SKM-1 (cell line): ENCODE measurements around the gene WDR48.

Source experiments
- DNase-seq: peaks from one replicate; lab custom pipeline; 2025; ENCODE audit not compliant: unreplicated experiment; lab: John Stamatoyannopoulos, UW

The WDR48 gene

GRCh38 chr3:39118931-39119660 lies 67.3 kb downstream of the WDR48 start:
- DNase-seq, result no peak

- peak; percentile 35 for DNase-seq
Measured at GRCh38 chr3:39121621-39122020, 69.8 kb downstream of the WDR48 start.

GRCh38 chr3:39122813-39123212 lies 71.0 kb downstream of the WDR48 start:
- DNase-seq, result no peak

- DNase-seq, result no peak
Measured at GRCh38 chr3:39124876-39125840, 73.3 kb downstream of the WDR48 start.

- DNase-seq, result no peak
Measured at GRCh38 chr3:39125841-39126500, 74.2 kb downstream of the WDR48 start.

GRCh38 chr3:39126532-39127071 lies 74.8 kb downstream of the WDR48 start:
- peak; percentile 45 for DNase-seq

GRCh38 chr3:39127269-39127907 lies 75.6 kb downstream of the WDR48 start:
- DNase-seq, result no peak

GRCh38 chr3:39127908-39128304 lies 76.1 kb downstream of the WDR48 start:
- no peak for DNase-seq

- no peak for DNase-seq
Measured at GRCh38 chr3:39128951-39129350, 77.1 kb downstream of the WDR48 start.

- DNase-seq, result no peak
Measured at GRCh38 chr3:39130026-39130425, 78.2 kb downstream of the WDR48 start.

GRCh38 chr3:39130693-39131265 lies 79.0 kb downstream of the WDR48 start:
- DNase-seq, result no peak

- no peak for DNase-seq
Measured at GRCh38 chr3:39132096-39133092, 80.6 kb downstream of the WDR48 start.

- no peak for DNase-seq
Measured at GRCh38 chr3:39133093-39133490, 81.3 kb downstream of the WDR48 start.

GRCh38 chr3:39133822-39134221 lies 82.0 kb downstream of the WDR48 start:
- no peak for DNase-seq

- DNase-seq, result no peak
Measured at GRCh38 chr3:39134305-39134704, 82.5 kb downstream of the WDR48 start.

- no peak for DNase-seq
Measured at GRCh38 chr3:39135170-39135805, 83.5 kb downstream of the WDR48 start.

GRCh38 chr3:39136533-39137434 lies 85.0 kb downstream of the WDR48 start:
- DNase-seq, result no peak
